H1 (cell line): ENCODE results near the gene CPED1. TPM values are rescaled to one million over a fixed set of nuclear protein-coding genes. Genes with fewer than 3 reads are reported as not detected.

Source experiments
- CTCF ChIA-PET: fragments of 300-600 bp; sonication (Branson Sonifier 250); formaldehyde crosslinking; loops from one replicate; lab custom pipeline; 2021; ENCODE audit not compliant: partially characterized antibody; lab: Charles Lee
- POLR2A ChIA-PET: fragments of 300-600 bp; sonication (Branson Sonifier 250); formaldehyde crosslinking; loops from one replicate; lab custom pipeline; 2021; ENCODE audit warnings: inconsistent platforms; ENCODE audit not compliant: partially characterized antibody; lab: Charles Lee
- DNase-seq, 2 experiments: peaks; one replicate each; pipeline versions ENCODE4 v3.0.0 to v3.0.0-alpha.2; 2010 to 2022; ENCODE audit warnings: low spot score in 2 of 2, low read depth in 1 of 2, mixed read lengths in 1 of 2
- FAIRE-seq: peaks from 2 replicates; lab custom pipeline; 2011; peaks lifted over from hg19 to GRCh38; lab: Jason Lieb, UNC
- H2AFZ ChIP-seq: 2 replicates; pipeline ENCODE4 v1.8.1; 2012; ENCODE audit warnings: low read length, inconsistent platforms
- H2AK5ac ChIP-seq: 2 replicates; pipeline ENCODE4 v1.6.1; 2013; ENCODE audit warnings: low read depth, low read length
- H2BK120ac ChIP-seq: replicated peaks from 2 replicates; pipeline ENCODE3; 2013; ENCODE audit warnings: low read depth, low read length, inconsistent platforms
- H2BK12ac ChIP-seq: 2 replicates; pipeline ENCODE4 v1.6.1; 2013; ENCODE audit warnings: low read depth, low read length
- H2BK15ac ChIP-seq: 2 replicates; pipeline ENCODE4 v1.6.1; 2013; ENCODE audit warnings: low read length
- H2BK20ac ChIP-seq: 2 replicates; pipeline ENCODE4 v1.6.1; 2013; ENCODE audit warnings: low read length
- H2BK5ac ChIP-seq: 2 replicates; pipeline ENCODE4 v1.6.1; 2013; ENCODE audit warnings: low read depth, low read length
- H3K14ac ChIP-seq: 2 replicates; pipeline ENCODE4 v1.6.1; 2013; ENCODE audit warnings: inconsistent platforms; ENCODE audit not compliant: insufficient read length
- H3K18ac ChIP-seq: 2 replicates; pipeline ENCODE4 v1.6.1; 2013; ENCODE audit warnings: low read length; ENCODE audit errors: extremely low read depth
- H3K23ac ChIP-seq: 2 replicates; pipeline ENCODE4 v1.6.1; 2013; ENCODE audit warnings: inconsistent platforms; ENCODE audit not compliant: insufficient read length
- H3K23me2 ChIP-seq: 2 replicates; pipeline ENCODE4 v1.6.1; 2013; ENCODE audit warnings: low read depth, low read length
- H3K27ac ChIP-seq: 2 replicates; pipeline ENCODE4 v1.6.1; 2011; ENCODE audit warnings: low read depth, low read length, inconsistent platforms
- H3K27me3 ChIP-seq, 4 experiments: replicated peaks in 1 of 4; 1 replicate in 1 of 4; 2 replicates in 3 of 4; pipeline versions ENCODE4 v1.6.1 to v1.8.1; 2011 to 2013; ENCODE audit warnings: low read length in 3 of 4, mild to moderate bottlenecking in 3 of 4, inconsistent platforms in 2 of 4, mixed read lengths in 2 of 4, moderate library complexity in 1 of 4; ENCODE audit not compliant: control insufficient read depth in 3 of 4, insufficient read depth in 3 of 4; ENCODE audit errors: extremely low read depth in 1 of 4
- H3K36me3 ChIP-seq, 4 experiments: 2 replicates each; pipeline versions ENCODE4 v1.6.1 to v1.8.1; 2011 to 2013; ENCODE audit warnings: mild to moderate bottlenecking in 4 of 4, low read length in 3 of 4, moderate library complexity in 2 of 4, control low read depth in 1 of 4, inconsistent platforms in 1 of 4; ENCODE audit not compliant: insufficient read depth in 4 of 4, control insufficient read depth in 2 of 4
- H3K4ac ChIP-seq: replicated peaks from 2 replicates; pipeline ENCODE3; 2013; ENCODE audit warnings: low read length, low read depth, mixed read lengths, inconsistent platforms; ENCODE audit not compliant: insufficient read length
- H3K4me1 ChIP-seq, 4 experiments: replicated peaks in 1 of 4; 1 replicate in 1 of 4; 2 replicates in 3 of 4; pipeline versions ENCODE4 v1.6.1 to v1.8.1; 2011 to 2013; ENCODE audit warnings: low read length in 3 of 4, inconsistent platforms in 2 of 4, mixed read lengths in 1 of 4; ENCODE audit not compliant: insufficient read depth in 4 of 4, control insufficient read depth in 3 of 4
- H3K4me2 ChIP-seq, 2 experiments: 2 replicates each; pipeline versions ENCODE4 v1.6.1 to v1.8.1; 2011 to 2013; ENCODE audit warnings: low read depth in 2 of 2, low read length in 2 of 2, control low read depth in 1 of 2, inconsistent platforms in 1 of 2, mild to moderate bottlenecking in 1 of 2; ENCODE audit not compliant: insufficient read depth in 1 of 2
- H3K4me3 ChIP-seq, 4 experiments: fragments of 200-600, 300-600 bp in 1 of 4; sonication (generic), shearing (Covaris generic), sonication (Bioruptor Twin) in 1 of 4; 2 replicates each; pipeline versions ENCODE4 v1.5.1 to v1.8.1; 2011 to 2016; ENCODE audit warnings: low read length in 4 of 4, low read depth in 3 of 4, control low read depth in 2 of 4, inconsistent platforms in 2 of 4, mild to moderate bottlenecking in 2 of 4, mixed read lengths in 1 of 4, moderate library complexity in 1 of 4; ENCODE audit not compliant: insufficient read depth in 2 of 4; ENCODE audit errors: extremely low read depth in 1 of 4
- H3K56ac ChIP-seq: replicated peaks from 2 replicates; pipeline ENCODE3; 2013; ENCODE audit warnings: low read depth, mild to moderate bottlenecking, mixed read lengths, low read length, inconsistent platforms; ENCODE audit not compliant: insufficient read length
- H3K79me1 ChIP-seq: 2 replicates; pipeline ENCODE4 v1.6.1; 2013; ENCODE audit warnings: low read depth, low read length, control low read depth
- H3K79me2 ChIP-seq, 2 experiments: 2 replicates each; pipeline versions ENCODE4 v1.6.1 to v1.8.1; 2012 to 2013; ENCODE audit warnings: low read length in 2 of 2, mild to moderate bottlenecking in 2 of 2, inconsistent platforms in 1 of 2; ENCODE audit not compliant: insufficient read depth in 2 of 2, control insufficient read depth in 1 of 2
- H3K9ac ChIP-seq, 4 experiments: replicated peaks in 1 of 4; 1 replicate in 1 of 4; 2 replicates in 3 of 4; pipeline versions ENCODE4 v1.6.1 to v1.8.1; 2011 to 2013; ENCODE audit warnings: low read depth in 3 of 4, low read length in 3 of 4, control low read depth in 2 of 4, mild to moderate bottlenecking in 2 of 4, moderate library complexity in 2 of 4, inconsistent platforms in 1 of 4; ENCODE audit errors: extremely low read depth in 1 of 4
- H3K9me3 ChIP-seq, 2 experiments: 2 replicates each; pipeline versions ENCODE4 v1.6.1 to v1.8.1; 2012 to 2013; ENCODE audit warnings: mild to moderate bottlenecking in 2 of 2, moderate library complexity in 2 of 2, control low read depth in 1 of 2, inconsistent platforms in 1 of 2, low read depth in 1 of 2, low read length in 1 of 2, mixed read lengths in 1 of 2; ENCODE audit not compliant: insufficient read depth in 2 of 2
- H4K20me1 ChIP-seq, 2 experiments: replicated peaks in 1 of 2; 2 replicates each; pipeline versions ENCODE3 to v1.8.1; 2011 to 2013; ENCODE audit warnings: inconsistent platforms in 2 of 2, low read length in 2 of 2, mild to moderate bottlenecking in 1 of 2; ENCODE audit not compliant: insufficient read depth in 2 of 2, control insufficient read depth in 1 of 2
- H4K5ac ChIP-seq: 2 replicates; pipeline ENCODE4 v1.6.1; 2013; ENCODE audit warnings: low read length, low read depth, mixed read lengths, inconsistent platforms; ENCODE audit not compliant: insufficient read length
- H4K8ac ChIP-seq: 2 replicates; pipeline ENCODE4 v1.8.0; 2013; ENCODE audit warnings: mild to moderate bottlenecking, moderate library complexity, low read length, inconsistent platforms; ENCODE audit not compliant: insufficient read depth; ENCODE audit errors: extremely low read depth
- H4K91ac ChIP-seq: replicated peaks from 2 replicates; pipeline ENCODE3; 2013; ENCODE audit warnings: low read length, mixed read lengths, inconsistent platforms; ENCODE audit not compliant: insufficient read length
- CBX8 ChIP-seq: fragments of 300-800, 300-1000 bp; sonication (generic); IDR thresholded peaks from 2 replicates; pipeline ENCODE4 v1.7.1; 2016; ENCODE audit warnings: low read depth, low read length, borderline replicate concordance
- SP4 ChIP-seq: IDR thresholded peaks from 2 replicates; pipeline ENCODE4 v1.6.1; 2012; ENCODE audit warnings: low read length, inconsistent platforms
- USF2 ChIP-seq: IDR thresholded peaks from 2 replicates; pipeline ENCODE4 v1.6.1; 2011; ENCODE audit warnings: low read length, improper control_type of control experiment
- polyA plus RNA-seq, 7 experiments: library from polyadenylated mRNA; depleted of rRNA in 3 of 7; stranded (reverse) in 5 of 7; unstranded in 2 of 7; fragments of >200 nt in 5 of 7; fragments of 200-250 nt in 2 of 7; gene quantifications; 1 replicate in 5 of 7; 2 replicates in 1 of 7; 4 replicates in 1 of 7; pipeline versions ENCODE4 v1.2.1 to v1.2.3, GENCODE V29; 2011 to 2013; ENCODE audit warnings: missing spikeins in 2 of 7, mixed read lengths in 2 of 7
- total RNA-seq: library from RNA; stranded (reverse); fragmentation: NEBNext Ultra II Directional; extraction: Animal tissue kit (Norgen Biotek cat#: 25700); gene quantifications from 2 replicates; pipeline ENCODE4 v1.2.1, GENCODE V29; 2021

Gene CPED1
- total and polyA plus RNA-seq, 2 of the 8 experiments (the other 6 are each of a cell fraction or from before 2014, with no cell fraction given), result 0.08 to 0.39 TPM

DNA sequence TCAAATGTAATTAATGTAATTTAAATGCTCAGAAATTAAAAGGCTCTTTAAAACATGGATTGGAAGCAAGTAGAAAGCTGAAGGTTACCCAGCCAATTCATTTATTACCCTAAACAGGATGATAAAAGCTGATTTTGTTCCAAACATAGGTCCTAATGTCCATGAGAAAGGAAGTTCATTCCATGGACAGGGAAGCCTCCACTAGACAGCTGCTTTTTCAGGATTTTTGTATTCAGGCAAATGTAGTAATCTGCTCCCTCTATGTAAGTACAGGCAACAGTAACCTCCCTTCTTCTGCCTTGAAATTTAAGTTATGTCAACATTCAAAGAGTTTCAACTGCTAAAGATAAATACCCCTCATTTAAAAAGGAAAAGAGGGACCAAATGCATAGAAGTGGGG is 217.3 kb downstream of the CPED1 start:
- no peak overlapping the region for H3K23ac ChIP-seq
- H3K27ac ChIP-seq, result no peak overlapping the region
- POLR2A ChIA-PET, result no interaction called here
- no peak for DNase-seq
- H3K79me1 ChIP-seq, result no peaks in the 10 kb centered on the region
- no peak overlapping the region for H2AFZ ChIP-seq
- H3K27me3 ChIP-seq, result no peaks in the 10 kb centered on the region
- H2BK5ac ChIP-seq, result no peak overlapping the region
- peak overlapping the region; percentile 20 to 41; a peak in 3 of 4 replicates for H3K4me2 ChIP-seq
- no peak overlapping the region for H3K14ac ChIP-seq
- H4K20me1 ChIP-seq, result no peaks in the 10 kb centered on the region
- H3K79me2 ChIP-seq, result no peaks in the 10 kb centered on the region
- no peak overlapping the region for H2AK5ac ChIP-seq
- no peak overlapping the region for H3K56ac ChIP-seq
- H3K18ac ChIP-seq, result no peak overlapping the region
- no peak overlapping the region for H3K4ac ChIP-seq
- no peak overlapping the region for H4K91ac ChIP-seq
- no peak overlapping the region; a peak in 1 of 8 replicates for H3K4me3 ChIP-seq
- H3K36me3 ChIP-seq, result no peaks in the 10 kb centered on the region
- no peak overlapping the region for H2BK120ac ChIP-seq
- H3K9ac ChIP-seq, result no peak overlapping the region
- H4K8ac ChIP-seq, result no peak overlapping the region
- no peak overlapping the region for H2BK20ac ChIP-seq
- FAIRE-seq, result no peak
- H3K9me3 ChIP-seq, result no peaks in the 10 kb centered on the region
- H2BK15ac ChIP-seq, result no peak overlapping the region
- peak overlapping the region; percentile 45 for H4K5ac ChIP-seq
- H2BK12ac ChIP-seq, result no peak overlapping the region
- CTCF ChIA-PET, result interaction anchor here (1.1 kb wide), 1 partner anchor 9 kb away, joined by 3 read pairs; no protein-coding TSS in a partner anchor
- peaks cover 0 to 4% (median 2%) of the 10 kb centered on the region in 4 experiments; a peak in 4 of 7 replicates for H3K4me1 ChIP-seq
- no peaks in the 10 kb centered on the region; the same call in 1 of the 2 replicates for H3K23me2 ChIP-seq
- no peak for TF ChIP-seq SP4
- no peak for TF ChIP-seq USF2
- TF ChIP-seq CBX8, result no peak
